ENCODE data around the gene SIRPG.

DNA sequence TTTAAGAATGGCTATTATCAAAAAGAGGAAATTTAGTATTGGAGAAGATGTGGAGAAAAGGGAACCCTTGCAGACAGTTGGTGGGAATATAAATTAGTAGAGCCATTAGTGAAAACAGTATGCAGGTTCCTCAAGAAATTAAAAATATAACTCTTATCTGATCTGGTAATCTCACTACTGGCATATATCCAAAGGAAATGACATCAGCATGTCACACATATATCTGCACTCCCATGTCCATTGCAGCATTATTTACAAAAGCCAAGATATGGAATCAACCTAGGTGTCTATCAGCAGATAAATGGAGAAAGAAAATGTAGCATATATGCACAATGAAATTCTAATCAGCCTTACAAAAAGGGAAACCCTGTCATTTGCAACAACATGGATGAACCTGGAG, 2.6 kb downstream of the SIRPG start:
- TF ChIP-seq TAF1 (IDR thresholded peaks at IDR 0.05; ENCODE audit: borderline replicate concordance, insufficient read depth, low read length) (no peak), SIN3A (IDR thresholded peaks at IDR 0.05; ENCODE audit: borderline replicate concordance, insufficient read depth, low read length) (no peak), POLR2AphosphoS5 (IDR thresholded peaks at IDR 0.05; ENCODE audit: low read depth, low read length) (no peak), FOXP2 (optimal IDR thresholded peaks at IDR 0.05; ENCODE audit: borderline replicate concordance, extremely low read depth, extremely low read length, insufficient read depth) (no peak)
- TF ChIP-seq, protein P1, sequence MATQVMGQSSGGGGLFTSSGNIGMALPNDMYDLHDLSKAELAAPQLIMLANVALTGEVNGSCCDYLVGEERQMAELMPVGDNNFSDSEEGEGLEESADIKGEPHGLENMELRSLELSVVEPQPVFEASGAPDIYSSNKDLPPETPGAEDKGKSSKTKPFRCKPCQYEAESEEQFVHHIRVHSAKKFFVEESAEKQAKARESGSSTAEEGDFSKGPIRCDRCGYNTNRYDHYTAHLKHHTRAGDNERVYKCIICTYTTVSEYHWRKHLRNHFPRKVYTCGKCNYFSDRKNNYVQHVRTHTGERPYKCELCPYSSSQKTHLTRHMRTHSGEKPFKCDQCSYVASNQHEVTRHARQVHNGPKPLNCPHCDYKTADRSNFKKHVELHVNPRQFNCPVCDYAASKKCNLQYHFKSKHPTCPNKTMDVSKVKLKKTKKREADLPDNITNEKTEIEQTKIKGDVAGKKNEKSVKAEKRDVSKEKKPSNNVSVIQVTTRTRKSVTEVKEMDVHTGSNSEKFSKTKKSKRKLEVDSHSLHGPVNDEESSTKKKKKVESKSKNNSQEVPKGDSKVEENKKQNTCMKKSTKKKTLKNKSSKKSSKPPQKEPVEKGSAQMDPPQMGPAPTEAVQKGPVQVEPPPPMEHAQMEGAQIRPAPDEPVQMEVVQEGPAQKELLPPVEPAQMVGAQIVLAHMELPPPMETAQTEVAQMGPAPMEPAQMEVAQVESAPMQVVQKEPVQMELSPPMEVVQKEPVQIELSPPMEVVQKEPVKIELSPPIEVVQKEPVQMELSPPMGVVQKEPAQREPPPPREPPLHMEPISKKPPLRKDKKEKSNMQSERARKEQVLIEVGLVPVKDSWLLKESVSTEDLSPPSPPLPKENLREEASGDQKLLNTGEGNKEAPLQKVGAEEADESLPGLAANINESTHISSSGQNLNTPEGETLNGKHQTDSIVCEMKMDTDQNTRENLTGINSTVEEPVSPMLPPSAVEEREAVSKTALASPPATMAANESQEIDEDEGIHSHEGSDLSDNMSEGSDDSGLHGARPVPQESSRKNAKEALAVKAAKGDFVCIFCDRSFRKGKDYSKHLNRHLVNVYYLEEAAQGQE (IDR thresholded peaks at IDR 0.05; ENCODE audit: insufficient read depth in 1 of 2, low read depth in 2 of 2, low read length in 2 of 2) = no peak

Data from PFSK-1 (cell line).